Hepatocyte (in vitro differentiated cells): ENCODE measurements around the gene FGFR4. TPM values are rescaled to one million over a fixed set of nuclear protein-coding genes. Genes with fewer than 3 reads are reported as not detected.

Experiments used
- DNase-seq: peaks from one replicate; pipeline ENCODE4 v3.0.0-alpha.2; 2016; ENCODE audit warnings: low spot score
- H2AFZ ChIP-seq: fragments of 200-600 bp; sonication (generic); 2 replicates; pipeline ENCODE4 v1.6.0; 2016; ENCODE audit warnings: antibody characterized with exemption, mild to moderate bottlenecking
- H3K27ac ChIP-seq: fragments of 200-600 bp; sonication (generic); 2 replicates; pipeline ENCODE4 v1.5.1; 2016; ENCODE audit warnings: mild to moderate bottlenecking
- H3K27me3 ChIP-seq: fragments of 200-600 bp; sonication (generic); 2 replicates; pipeline ENCODE4 v1.6.1; 2016
- H3K36me3 ChIP-seq: fragments of 200-600 bp; sonication (generic); replicated peaks from 2 replicates; pipeline ENCODE4 v1.5.1; 2016; ENCODE audit warnings: low read depth; ENCODE audit not compliant: insufficient read depth
- H3K4me1 ChIP-seq: fragments of 200-600 bp; sonication (generic); 2 replicates; pipeline ENCODE4 v1.5.1; 2016; ENCODE audit warnings: mild to moderate bottlenecking, moderate library complexity; ENCODE audit not compliant: insufficient read depth
- H3K4me2 ChIP-seq: fragments of 200-600 bp; sonication (generic); 2 replicates; pipeline ENCODE4 v1.6.0; 2016
- H3K4me3 ChIP-seq: fragments of 200-600 bp; sonication (generic); 2 replicates; pipeline ENCODE4 v1.5.1; 2016; ENCODE audit warnings: mild to moderate bottlenecking
- H3K79me2 ChIP-seq: fragments of 200-600 bp; sonication (generic); 2 replicates; pipeline ENCODE4 v1.6.0; 2017; ENCODE audit warnings: mild to moderate bottlenecking
- H3K9me2 ChIP-seq: fragments of 200-600 bp; sonication (generic); replicated peaks from 2 replicates; pipeline ENCODE4 v1.6.0; 2017; ENCODE audit warnings: mild to moderate bottlenecking; ENCODE audit not compliant: insufficient read depth
- H3K9me3 ChIP-seq: fragments of 200-600 bp; sonication (generic); 2 replicates; pipeline ENCODE4 v1.5.1; 2016; ENCODE audit warnings: low read depth, mild to moderate bottlenecking
- H4K20me1 ChIP-seq: fragments of 200-600 bp; sonication (generic); 2 replicates; pipeline ENCODE4 v1.6.0; 2016; ENCODE audit warnings: mild to moderate bottlenecking; ENCODE audit not compliant: insufficient read depth, poor library complexity, severe bottlenecking
- CTCF ChIP-seq: fragments of 200-600 bp; sonication (generic); IDR thresholded peaks from 2 replicates; pipeline ENCODE4 v1.5.1; 2016; ENCODE audit warnings: antibody characterized with exemption, mild to moderate bottlenecking; ENCODE audit not compliant: poor library complexity
- EZH2 ChIP-seq: fragments of 200-600 bp; sonication (generic); IDR thresholded peaks from 2 replicates; pipeline ENCODE4 v1.6.1; 2016; ENCODE audit warnings: antibody characterized with exemption, mild to moderate bottlenecking, borderline replicate concordance
- EZH2phosphoT487 ChIP-seq: fragments of 200-600 bp; sonication (generic); IDR thresholded peaks from one replicate; pipeline ENCODE4 v1.6.1; 2018; ENCODE audit warnings: antibody characterized with exemption, mild to moderate bottlenecking, low read depth, moderate library complexity; ENCODE audit not compliant: unreplicated experiment, severe bottlenecking
- WGBS: methylation state at CpG from one replicate; pipeline ENCODE4 v1.1.6; 2016; ENCODE audit warnings: low lambda C conversion rate; ENCODE audit errors: missing lambda C conversion rate; 5-methylcytosine and 5-hydroxymethylcytosine counted together
- polyA plus RNA-seq: library from polyadenylated mRNA; unstranded; fragments of >200 nt; fragmentation: Nextera tagmentation; extraction: Ambion mirVana; gene quantifications from 2 replicates; pipeline ENCODE4 v1.2.1, GENCODE V29; 2016
- total RNA-seq: library from RNA; depleted of rRNA; stranded (reverse); fragments of >200 nt; gene quantifications from 2 replicates; pipeline ENCODE4 v1.2.3, GENCODE V29; 2014

Gene FGFR4
- total and polyA plus RNA-seq, 2 experiments from 2014 or later, result 94.3 to 121 TPM

GRCh38 chr5:177041936-177042335 is 44.8 kb upstream of the FGFR4 start:
- H3K4me1 ChIP-seq, result peaks cover 4% of the 10 kb centered on the region
- H3K4me2 ChIP-seq, result no peak overlapping the region
- H3K27ac ChIP-seq, result no peak overlapping the region
- no peaks in the 10 kb centered on the region for H3K27me3 ChIP-seq
- H3K9me2 ChIP-seq, result no peaks in the 10 kb centered on the region
- TF ChIP-seq EZH2phosphoT487 (no peak), CTCF (no peak), EZH2 (no peak)
- no peak overlapping the region for H3K4me3 ChIP-seq
- DNase-seq, result no peak
- no peaks in the 10 kb centered on the region for H4K20me1 ChIP-seq
- H3K9me3 ChIP-seq, result no peaks in the 10 kb centered on the region
- 100% methylated on average over 2 of the region's 2 CpGs for WGBS
- H2AFZ ChIP-seq, result no peak overlapping the region
- no peaks in the 10 kb centered on the region for H3K36me3 ChIP-seq
- H3K79me2 ChIP-seq, result peaks cover 21% of the 10 kb centered on the region

GRCh38 chr5:177043114-177043513 is 43.6 kb upstream of the FGFR4 start:
- WGBS, result 98% methylated on average over 6 of the region's 6 CpGs
- H3K27ac ChIP-seq, result no peak overlapping the region
- H2AFZ ChIP-seq, result no peak overlapping the region
- no peaks in the 10 kb centered on the region for H3K9me2 ChIP-seq
- no peak overlapping the region for H3K4me3 ChIP-seq
- no peaks in the 10 kb centered on the region for H3K36me3 ChIP-seq
- peaks cover 11% of the 10 kb centered on the region for H3K79me2 ChIP-seq
- H3K4me2 ChIP-seq, result no peak overlapping the region
- H3K27me3 ChIP-seq, result no peaks in the 10 kb centered on the region
- H3K9me3 ChIP-seq, result no peaks in the 10 kb centered on the region
- no peak for DNase-seq
- H4K20me1 ChIP-seq, result no peaks in the 10 kb centered on the region
- peaks cover 4% of the 10 kb centered on the region for H3K4me1 ChIP-seq
- TF ChIP-seq CTCF (no peak), EZH2 (no peak), EZH2phosphoT487 (no peak)

- H4K20me1 ChIP-seq, result no peaks in the 10 kb centered on the region
- no peak overlapping the region for H3K4me3 ChIP-seq
- peak overlapping the region; percentile 84 for H3K27ac ChIP-seq
- H3K9me3 ChIP-seq, result no peaks in the 10 kb centered on the region
- H3K79me2 ChIP-seq, result peaks cover 6% of the 10 kb centered on the region
- WGBS, result 87% methylated on average over 1 of the region's 1 CpG
- no peak overlapping the region for H2AFZ ChIP-seq
- H3K4me2 ChIP-seq, result no peak overlapping the region
- no peaks in the 10 kb centered on the region for H3K9me2 ChIP-seq
- TF ChIP-seq CTCF (no peak), EZH2phosphoT487 (no peak), EZH2 (no peak)
- no peaks in the 10 kb centered on the region for H3K36me3 ChIP-seq
- H3K4me1 ChIP-seq, result no peaks in the 10 kb centered on the region
- DNase-seq, result no peak
- no peaks in the 10 kb centered on the region for H3K27me3 ChIP-seq
Measured at GRCh38 chr5:177043958-177044357, 42.8 kb upstream of the FGFR4 start.

GRCh38 chr5:177044641-177045040 is 42.1 kb upstream of the FGFR4 start:
- WGBS, result 88% methylated on average over 1 of the region's 1 CpG
- Histone ChIP-seq H3K79me2 (no peaks in the 10 kb centered on the region), H3K4me2 (no peak overlapping the region), H3K36me3 (no peaks in the 10 kb centered on the region), H4K20me1 (no peaks in the 10 kb centered on the region), H3K9me3 (no peaks in the 10 kb centered on the region), H3K27me3 (no peaks in the 10 kb centered on the region), H3K4me3 (no peak overlapping the region), H3K27ac (peak overlapping the region; percentile 84), H2AFZ (no peak overlapping the region), H3K4me1 (no peaks in the 10 kb centered on the region), H3K9me2 (no peaks in the 10 kb centered on the region)
- DNase-seq, result peak; percentile 28
- TF ChIP-seq CTCF (no peak), EZH2phosphoT487 (no peak), EZH2 (no peak)
